ENCODE measurements around the gene DNAH8. TPM values are rescaled to one million over a fixed set of nuclear protein-coding genes. Genes with fewer than 3 reads are reported as not detected.

Gene DNAH8
- polyA plus RNA-seq, 1 donor: 0.49 TPM

DNA sequence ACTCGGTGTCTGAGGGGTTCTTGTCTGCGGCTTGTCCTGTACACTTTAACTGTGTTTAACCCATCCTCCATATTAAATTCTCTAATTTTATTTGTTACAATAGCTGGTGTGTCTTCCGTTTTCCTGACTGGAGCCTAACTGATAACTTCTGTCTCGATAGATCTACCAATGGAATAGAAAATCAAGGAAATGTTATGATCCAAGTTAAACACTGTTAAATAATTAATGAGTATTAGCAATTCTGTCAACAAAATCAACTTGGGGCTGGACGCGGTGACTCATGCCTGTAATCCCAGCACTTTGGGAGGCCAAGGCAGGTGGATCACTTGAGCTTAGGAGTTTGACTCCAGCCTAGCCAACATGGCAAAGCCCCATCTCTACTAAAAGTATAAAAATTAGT, 81.7 kb downstream of the DNAH8 start:
- DNase-seq: no peak

- no peak for DNase-seq
Measured at GRCh38 chr6:38797391-38797790, 82.3 kb downstream of the DNAH8 start.

GRCh38 chr6:38799529-38800184, 84.5 kb downstream of the DNAH8 start:
- no peak for DNase-seq

DNA sequence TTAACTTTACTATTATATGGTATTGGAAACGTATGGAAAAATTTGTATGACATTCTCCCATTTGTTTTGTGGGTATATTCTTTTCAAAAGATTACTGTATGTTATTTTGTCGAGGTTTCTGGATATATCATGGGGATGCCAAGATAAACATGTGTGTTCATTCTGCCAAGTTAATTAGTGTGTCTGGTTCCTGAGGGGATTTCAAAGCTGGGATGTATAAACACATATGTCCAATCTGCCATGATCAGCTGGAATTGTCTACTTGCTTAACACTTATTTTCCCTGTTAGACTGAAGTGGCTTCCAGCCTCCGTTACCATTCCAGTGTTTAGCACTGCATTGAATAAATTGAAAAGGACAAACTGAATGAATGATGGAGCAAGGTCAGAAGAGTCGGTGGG, 86.2 kb downstream of the DNAH8 start:
- no peak for DNase-seq

DNA sequence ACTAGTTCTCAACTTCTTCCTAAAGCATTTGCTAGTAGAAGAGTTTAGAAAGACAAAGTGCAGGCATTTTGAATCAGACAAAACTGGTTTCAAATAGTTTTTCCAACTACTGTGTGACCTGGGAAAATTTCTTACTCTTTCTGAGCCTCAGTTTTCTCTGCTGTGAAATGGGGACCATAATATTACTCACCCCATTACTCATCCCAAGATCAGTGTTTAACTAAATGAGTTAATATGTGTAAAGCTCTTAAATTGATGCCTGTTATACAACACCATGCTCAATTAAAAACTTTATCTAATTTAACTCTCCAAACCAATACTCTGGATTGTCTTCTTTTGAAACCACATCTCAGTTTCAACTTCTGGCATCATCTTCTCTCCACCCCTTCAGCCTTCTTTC, 87.4 kb downstream of the DNAH8 start:
- DNase-seq: no peak

DNA sequence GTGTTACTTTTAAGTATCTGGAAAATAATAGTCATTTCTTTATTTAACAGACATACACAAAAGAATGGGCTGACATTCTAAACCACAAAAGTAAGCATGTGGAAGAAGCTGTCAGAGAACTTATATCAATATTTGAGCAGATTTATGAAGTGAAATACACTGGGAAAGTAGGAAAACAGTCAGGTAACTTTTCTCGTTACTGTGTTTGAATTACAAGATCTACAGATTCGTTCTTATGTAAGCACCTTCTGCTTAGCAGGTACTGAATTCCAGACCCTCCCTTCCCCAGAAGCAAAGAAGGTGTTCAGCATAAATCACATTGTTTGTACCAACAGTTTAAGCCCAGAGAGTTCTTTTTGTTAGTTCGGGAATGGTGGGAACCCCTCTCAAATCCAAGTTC, 88.0 kb downstream of the DNAH8 start:
- no peak for DNase-seq

DNA sequence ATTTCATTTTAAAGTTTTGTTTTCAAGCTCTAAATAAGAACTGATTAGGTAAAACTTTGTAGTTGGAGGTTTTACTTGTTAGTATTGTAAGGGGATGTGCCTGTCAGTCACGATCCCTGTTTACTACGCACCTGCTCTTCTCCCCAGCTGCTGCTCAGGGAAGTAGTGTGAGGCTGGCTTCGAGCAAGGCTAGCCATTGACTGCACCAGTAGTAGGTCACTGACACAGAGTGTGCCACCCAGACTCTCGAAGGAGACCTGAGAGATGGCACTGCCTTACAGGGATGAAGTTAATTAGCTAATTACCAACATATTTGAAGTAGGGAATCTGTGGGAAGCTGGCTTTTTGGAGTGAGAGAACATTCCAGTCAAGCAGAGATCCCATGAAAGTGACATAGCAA, 89.2 kb downstream of the DNAH8 start:
- DNase-seq: no peak

- DNase-seq: no peak
Measured at GRCh38 chr6:38805127-38805655, 90.1 kb downstream of the DNAH8 start.

DNA sequence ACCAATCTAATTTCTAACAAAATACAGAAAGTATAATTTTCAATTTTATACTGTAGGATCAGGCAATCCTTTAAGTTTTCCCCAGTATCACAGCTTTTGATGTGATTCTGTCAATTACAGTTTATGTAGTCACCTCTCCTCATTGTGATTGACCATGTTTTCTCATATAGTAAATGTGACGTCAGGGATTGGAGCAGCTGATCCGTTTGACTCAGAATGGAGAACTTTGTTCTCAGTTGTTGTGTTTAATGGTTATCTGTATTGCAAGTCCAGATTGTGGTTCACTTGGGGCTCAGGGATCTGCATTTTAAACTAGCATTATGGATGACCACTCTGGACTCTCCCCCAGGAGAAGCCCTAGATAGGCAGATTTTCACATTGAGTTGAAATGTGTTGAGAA, 90.6 kb downstream of the DNAH8 start:
- no peak for DNase-seq

DNA sequence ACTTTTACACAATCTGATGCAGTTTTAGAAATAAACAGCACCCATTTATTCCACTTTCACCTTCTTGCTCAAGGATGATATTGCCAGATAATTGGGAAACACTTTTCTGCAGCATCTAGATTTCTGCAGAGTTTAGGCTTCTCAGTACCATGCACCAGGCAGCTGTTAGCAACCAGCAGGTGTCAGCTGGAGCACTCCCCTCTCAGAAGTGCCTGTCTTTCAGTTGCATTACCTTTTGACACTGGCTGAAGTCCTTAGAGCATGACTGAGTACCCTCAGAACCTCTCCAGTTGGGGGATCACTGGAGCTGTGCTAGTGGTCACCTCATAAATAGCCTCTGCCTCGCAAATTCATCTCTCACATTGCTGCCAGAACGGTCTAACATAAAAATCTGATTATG, 91.2 kb downstream of the DNAH8 start:
- DNase-seq: no peak

DNA sequence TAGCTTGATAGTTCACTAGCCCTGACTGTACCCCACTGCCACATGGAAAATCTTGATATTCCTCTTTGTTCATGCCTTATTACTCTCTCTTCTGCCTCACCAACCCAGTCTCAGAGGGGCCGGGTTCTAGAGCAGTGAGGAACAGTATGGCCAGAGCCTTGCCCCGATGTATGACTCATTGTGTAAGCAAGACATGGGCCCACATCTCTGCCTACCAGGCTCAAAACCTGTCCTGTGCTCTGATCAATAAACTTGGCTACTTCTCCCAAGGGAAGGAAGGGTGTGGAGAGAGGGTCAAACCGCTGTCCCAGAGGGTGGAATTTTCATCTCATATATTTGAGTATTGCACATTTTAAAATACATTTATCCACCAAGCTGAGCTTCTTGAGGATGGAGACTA, 91.7 kb downstream of the DNAH8 start:
- DNase-seq: no peak

DNA sequence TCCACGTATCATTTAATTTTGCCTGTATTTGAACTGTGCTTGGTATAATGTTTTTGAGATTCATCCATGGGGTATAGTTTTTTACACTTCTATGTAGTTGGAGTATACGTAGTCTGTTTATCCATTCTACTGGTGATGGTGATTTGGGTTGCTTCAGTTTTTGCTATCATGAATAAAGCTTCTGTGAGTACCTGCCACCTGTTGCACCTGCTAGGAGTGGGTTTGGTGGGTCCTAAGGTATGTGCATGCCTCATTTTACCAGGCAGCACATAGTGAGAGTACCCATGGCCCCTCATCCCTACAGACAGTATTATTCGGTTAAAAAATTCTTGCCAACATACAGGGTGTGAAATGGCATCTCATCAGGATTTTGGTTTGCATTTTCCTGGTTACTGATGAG, 92.9 kb downstream of the DNAH8 start:
- no peak for DNase-seq

DNA sequence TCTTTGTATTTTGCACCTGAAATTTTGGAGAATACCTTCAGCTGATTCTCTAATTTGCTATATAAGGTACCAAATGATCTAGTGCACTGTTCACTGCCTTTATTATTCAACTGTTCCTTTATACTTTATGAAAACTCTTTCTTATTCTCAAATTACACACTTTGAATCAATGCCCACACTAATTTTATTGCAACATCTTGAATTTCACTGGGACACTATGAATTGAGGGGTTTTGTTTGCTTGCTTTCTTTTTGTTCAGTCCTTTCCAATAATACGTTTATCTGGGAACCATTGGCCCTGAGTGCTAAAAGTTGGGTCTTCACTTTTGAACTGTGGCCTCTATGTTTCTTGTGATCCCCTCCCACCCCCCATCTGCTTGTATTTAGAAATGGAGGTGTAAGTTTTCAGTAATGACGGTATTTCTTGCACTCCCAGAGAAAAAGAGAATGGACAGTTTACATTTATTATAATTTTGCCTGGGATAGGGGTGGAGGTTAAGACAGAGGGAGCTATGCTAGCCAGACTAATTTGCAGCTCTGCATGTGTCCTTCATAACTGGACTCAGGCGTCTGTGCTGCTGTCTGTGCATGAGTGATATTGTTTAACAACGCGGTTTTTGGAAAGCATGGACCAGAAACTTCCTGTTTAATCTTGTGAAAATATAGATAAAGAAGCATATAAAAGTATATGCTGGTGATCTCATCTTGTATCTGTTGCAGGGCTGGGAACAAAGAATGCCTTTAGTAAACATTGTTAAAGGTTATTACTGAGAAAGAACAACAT, 98.1 kb downstream of the DNAH8 start:
- DNase-seq: no peak

DNA sequence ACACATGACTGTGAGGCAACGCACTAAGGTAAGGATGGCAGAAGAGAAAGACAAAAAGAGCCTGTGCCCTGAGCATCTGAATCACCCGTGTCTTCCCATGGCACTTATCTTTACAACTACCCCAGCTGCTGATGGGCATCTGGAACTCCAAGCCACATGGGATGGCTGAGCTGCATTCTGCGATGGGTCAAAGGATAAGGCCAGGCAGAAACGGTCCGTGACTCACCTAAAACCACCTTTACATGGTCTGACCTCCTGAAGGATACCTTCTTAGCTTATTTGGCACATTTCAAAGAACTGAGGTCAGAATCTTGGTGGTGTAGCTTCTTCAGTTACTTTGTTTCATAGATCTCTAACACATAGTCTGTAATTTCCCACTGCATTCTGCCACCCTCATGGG, 99.7 kb downstream of the DNAH8 start:
- no peak for DNase-seq

DNA sequence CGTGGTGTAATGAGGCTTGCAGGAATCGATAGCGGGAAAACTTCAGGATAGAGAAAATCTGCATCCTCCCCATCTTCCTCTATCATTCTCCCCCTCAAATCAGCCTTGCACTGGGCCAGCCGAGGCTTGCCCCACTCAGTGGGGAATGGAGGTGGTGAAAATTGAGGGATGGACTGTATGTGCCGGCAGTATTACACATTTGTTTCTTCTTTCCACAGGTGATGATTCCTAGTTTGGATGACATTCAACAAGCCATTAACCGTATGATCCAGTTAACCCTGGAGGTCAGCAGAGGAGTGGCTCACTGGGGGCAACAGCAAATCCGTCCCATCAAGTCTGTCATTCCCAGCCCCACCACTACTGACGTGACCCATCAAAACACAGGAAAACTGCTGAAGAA, 100.1 kb downstream of the DNAH8 start:
- DNase-seq: no peak

DNA sequence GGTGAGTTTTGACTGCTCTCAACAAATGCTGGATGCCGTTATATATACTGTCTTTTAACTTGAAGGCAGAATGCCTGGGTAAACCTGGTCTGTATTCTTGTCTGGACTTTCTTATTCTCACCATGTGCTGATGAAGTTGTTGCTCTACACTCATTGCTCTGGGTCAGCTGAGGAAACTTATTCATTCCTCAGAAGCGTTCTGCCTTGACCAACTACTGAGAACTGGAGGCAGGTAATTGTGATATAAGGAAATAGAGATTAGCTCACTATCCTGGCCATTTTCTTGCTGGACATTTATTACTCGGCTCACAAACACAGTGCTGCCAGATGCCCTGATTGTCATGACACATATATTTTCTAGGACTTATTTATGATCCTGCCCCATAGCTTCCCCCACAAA, 103.6 kb downstream of the DNAH8 start:
- DNase-seq: no peak

DNA sequence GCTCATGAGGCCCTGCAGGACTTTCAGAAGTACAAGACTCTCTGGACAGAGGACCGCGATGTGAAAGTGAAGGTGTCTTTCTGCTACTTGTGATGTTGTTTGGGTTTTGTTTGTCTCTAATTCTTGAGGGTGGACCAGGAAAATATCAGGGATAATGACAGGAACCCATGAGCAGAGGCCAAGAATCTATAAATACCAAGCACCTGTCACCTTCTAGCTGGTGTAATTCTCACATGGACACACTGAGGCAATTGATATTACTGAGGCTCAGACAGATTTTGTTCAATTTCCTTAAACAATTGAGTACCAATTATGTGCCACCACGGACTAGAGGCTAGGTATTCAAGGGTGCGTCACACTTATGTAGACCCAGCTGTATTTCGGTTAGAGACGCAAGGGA, 107.9 kb downstream of the DNAH8 start:
- no peak for DNase-seq

GRCh38 chr6:38824243-38824894, 109.3 kb downstream of the DNAH8 start:
- no peak for DNase-seq

- no peak for DNase-seq
Measured at GRCh38 chr6:38827024-38827423, 111.9 kb downstream of the DNAH8 start.

- DNase-seq: no peak
Measured at GRCh38 chr6:38831865-38832264, 116.8 kb downstream of the DNAH8 start.

- no peak for DNase-seq
Measured at GRCh38 chr6:38833320-38833719, 118.2 kb downstream of the DNAH8 start.

- no peak for DNase-seq
Measured at GRCh38 chr6:38836585-38836984, 121.5 kb downstream of the DNAH8 start.

GRCh38 chr6:38837101-38837500, 122.0 kb downstream of the DNAH8 start:
- no peak for DNase-seq

- no peak for DNase-seq
Measured at GRCh38 chr6:38843798-38844197, 128.7 kb downstream of the DNAH8 start.

Data from hindlimb muscle (tissue), 1 donor.